ENCODE measurements around the gene LGALS4.
"Not testable (repeated sequence)": the region's sequence is repeated elsewhere in the genome, so short reads cannot be mapped to it uniquely, and the experiment has no call there.

LGALS4 gene

DNA sequence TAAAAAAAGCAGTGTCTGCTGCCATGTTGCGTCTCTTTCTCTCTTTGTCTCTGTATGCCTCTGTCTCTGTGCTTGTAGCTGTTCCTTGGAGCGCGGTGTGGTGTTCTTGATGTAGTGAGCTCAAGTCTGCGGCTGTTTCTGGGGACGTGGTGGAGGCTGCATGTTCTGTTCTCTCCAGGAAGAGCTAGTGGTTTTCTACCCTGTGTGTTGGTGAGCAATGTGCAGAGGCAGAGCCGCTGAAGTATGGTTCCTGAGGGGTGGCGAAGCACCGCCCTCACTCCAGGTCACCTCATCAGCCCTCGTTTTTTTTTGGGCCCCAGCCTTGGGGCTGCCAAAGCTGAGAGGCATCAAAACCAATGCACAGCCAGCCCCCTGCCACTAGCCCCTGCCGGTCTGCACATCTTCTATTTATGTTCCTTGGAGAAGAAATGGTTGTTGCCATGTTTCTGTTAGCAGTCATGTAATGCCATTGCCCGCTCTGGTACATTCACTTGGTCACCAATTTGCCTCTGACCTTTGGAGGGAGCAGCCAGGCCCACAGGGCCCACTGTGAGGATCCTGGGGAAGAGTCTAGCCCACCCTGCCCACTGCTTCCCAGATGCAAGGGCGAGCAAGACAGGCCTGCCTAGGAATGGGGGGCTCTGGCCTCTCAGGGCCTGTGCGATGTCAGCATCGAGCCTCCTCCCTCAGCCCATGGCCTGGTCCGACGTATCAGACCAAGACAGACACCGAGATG lies 29.9 kb upstream of the LGALS4 start:
- no peak for DNase-seq (ENCODE audit: low read depth)

- no peak for DNase-seq (ENCODE audit: low read depth)
Measured at GRCh38 chr19:38841787-38842438, 29.2 kb upstream of the LGALS4 start.

DNA sequence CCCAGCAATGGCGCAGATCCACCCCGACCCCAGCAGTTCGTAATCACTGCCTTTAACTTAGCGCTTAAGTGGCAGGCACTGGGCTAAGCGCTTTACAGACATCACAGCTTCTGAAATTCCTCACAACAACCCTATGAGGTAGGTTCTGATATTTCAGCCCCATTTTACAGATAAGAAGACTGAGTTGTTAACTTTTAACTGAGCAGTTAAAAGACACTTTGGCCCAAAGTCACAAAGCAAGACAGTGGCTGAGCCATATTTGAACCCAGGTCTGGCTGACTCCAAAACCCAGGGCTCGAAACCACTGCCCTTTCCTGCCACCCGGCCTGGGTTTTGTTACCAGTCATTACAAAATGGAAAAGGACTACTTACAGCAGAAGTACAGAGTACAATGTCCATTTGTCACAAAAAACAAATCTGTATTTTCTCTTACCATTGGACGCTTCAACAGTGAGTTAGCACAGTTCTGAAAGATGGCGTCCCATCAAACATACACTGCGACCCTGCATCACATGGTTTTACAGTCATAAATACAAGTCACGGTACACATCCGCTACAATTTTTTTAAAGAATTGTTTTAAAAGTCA lies 28.5 kb upstream of the LGALS4 start:
- no peak for DNase-seq (ENCODE audit: low read depth)

- no peak for DNase-seq (ENCODE audit: low read depth)
Measured at GRCh38 chr19:38840583-38840968, 27.8 kb upstream of the LGALS4 start.

- peak; percentile 52 for DNase-seq (ENCODE audit: low read depth)
Measured at GRCh38 chr19:38839816-38840582, 27.3 kb upstream of the LGALS4 start.

DNA sequence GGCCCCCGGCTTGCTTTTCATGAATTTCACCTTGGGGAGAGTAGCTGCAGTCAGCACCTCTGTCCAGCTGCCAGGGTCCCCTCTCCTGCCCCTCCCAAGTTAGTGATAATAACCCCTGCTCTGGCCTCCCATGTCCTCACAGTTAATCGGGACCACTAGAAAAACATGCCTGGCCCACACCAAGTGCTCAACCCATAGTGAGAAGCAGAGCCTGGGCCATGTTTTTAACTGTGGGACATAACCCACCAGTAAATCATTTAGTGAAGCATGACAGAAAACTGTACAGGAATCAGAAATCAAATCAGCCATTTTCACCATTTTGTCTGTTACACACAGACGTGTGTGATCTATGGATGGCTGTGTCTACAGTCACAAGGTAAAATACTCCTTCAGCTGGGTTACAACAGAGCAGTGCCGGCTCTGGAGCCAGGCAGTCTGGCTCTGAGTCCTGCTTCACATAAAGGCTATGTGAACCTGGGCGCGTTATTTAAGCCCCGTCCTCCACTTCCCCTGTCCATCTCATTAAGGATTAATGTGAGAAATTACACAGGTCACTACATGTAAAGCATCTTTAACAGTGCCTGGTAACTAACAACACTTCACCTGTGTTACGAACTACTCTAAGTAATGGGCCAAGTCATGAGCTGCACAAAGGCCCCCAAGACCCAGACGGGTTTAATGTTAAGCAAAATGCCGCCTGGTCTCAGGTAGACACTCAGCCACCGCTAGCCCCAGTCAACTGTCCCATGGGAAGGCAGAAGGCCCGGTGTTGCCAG lies 26.4 kb upstream of the LGALS4 start:
- no peak for DNase-seq (ENCODE audit: low read depth)

DNA sequence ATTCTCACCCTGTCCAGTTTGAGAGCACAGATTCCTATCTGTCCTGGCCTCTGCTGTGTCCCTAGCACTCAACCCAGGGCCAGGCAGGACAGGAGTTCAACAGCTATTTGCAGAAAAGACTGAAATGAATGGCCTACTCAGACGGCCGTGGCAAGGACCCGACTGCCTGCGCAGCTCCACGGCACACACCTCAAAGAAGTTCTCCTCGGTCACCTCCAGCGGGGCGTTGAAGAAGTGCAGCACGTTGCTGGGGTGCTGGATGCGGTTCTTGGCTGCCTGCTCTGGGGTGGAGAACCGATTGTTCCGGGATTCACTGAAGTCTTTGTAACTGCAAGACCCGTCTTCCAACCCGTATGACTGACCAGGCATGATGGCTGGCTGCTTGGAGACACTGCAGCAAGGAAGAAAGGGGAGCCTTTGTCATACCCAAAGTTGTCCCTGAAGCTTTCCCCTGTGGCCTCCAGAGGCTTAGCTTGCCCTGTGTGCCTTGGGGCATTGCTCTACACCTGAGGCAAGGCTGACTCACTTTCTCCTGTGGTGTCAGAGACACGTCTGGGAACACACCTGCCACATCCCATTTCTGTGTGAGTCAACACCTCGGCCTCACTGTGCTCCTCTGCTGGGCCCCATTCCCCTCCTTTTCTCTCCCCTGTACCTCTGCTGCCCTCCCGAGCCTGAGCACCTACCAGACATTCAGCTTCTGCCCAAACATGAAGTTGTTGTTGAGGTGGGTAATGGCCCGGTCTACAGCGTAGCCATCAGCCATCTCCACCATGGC lies 25.7 kb upstream of the LGALS4 start:
- DNase-seq (ENCODE audit: low read depth) = peak; percentile 54

DNA sequence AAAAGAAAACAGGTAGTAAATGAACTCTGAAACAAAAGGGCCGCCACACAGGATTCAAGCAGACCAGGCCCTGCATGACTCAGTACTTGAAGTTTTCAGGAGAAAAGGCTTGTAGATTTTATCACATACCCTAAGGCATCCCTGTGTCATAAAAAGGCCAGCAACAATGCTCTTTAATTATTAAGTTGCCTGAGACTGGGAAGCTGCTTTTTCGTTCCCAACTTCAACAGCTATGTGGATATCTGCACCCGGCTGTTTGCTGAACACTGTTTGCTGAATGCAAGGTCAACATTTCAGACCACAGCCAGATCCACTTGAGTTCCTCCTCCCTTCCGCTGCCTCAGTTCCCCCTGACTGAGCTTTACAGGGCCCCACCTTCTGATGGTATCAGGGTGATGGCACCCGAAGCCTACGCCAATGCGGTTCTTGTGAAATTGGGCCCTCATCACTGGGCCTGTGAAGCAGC lies 24.9 kb upstream of the LGALS4 start:
- DNase-seq (ENCODE audit: low read depth) = peak; percentile 91

DNA sequence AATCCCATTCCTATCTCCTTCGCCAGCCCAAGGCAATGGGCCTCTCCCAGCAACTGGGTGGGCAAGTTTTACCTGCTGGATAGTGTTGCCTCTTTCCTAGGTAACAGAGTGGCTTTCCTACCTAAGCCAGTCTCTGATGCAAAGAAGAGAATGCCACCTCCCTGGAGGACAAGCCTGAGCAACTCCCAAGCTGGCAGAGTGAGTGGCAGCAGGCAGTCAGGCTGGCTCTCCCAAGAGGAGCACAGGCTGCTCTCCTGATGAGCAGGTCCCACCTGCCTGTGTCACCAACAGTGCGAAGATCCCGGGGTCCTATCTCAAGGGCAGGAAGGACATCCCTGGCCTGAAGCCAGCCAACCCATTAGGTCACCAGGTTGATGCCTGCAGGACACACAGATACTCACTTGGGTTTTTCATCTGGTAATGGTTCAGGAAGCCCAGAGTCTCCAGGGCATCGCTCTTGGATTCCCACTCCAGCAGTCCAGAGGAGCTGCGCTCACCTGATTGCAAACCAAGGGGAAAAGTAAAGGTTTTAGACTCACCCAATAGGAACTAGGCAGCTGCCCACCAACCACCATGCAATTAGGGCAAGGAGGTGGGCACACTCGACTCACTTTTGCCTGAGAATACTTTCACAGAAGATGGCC lies 24.4 kb upstream of the LGALS4 start:
- DNase-seq (ENCODE audit: low read depth) = no peak

DNA sequence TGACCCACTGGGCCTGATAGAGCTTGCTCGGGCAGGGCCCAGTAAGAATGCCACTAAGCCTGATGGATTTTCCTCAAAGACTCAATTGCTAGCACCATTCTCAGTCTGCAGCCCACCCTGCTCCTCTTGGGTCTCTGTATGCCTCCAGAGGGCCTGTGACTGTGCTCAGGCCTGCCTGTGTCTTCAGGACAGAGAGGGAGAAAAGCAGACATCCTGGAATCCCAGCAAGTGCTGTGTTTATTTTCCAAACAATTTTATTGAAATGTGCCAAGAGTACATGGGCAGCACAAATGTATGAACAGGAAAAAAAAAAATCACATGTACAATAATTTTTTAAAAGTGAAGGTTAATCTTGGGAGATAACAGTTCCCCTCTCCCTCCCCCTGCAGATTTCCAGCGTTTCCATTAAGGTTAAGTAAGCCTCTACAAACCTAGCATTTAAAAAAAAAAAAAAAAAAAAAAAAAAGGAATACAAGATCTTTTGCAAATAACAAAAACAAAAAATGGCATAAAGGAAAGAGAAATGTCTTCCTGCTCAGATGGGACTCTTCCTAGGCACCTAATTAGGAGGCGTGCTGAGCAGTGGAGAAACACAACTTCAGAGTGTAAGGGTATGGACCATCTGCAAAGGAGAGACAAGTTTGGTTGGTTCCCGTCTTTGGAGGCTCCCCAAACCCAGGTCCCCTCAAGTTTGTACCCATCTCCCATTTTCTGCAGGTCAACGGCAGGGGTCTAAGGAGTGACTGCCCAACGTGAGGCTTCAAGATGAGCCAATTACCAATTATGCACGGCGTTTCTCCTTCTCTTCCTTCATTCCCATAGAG lies 23.6 kb upstream of the LGALS4 start:
- DNase-seq (ENCODE audit: low read depth) = no peak

DNA sequence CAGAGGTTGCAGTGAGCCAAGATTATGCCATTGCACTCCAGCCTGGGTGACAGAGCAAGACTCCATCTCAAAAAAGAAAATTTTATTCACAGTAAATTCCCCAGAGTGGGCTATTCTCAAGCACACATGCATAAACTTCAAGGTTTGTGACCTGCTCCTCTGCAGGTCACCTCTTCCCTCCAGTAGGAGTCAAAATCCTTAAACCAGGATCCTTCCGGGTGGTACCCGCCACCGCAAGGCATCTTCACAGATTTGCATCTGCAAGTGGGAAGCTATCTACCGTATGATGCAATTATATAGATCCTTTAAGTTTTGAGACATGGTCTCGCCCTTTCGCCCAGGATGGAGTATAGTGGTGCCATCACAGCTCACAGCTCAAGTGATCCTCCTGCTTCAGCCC lies 21.8 kb upstream of the LGALS4 start:
- DNase-seq (ENCODE audit: low read depth) = no peak

DNA sequence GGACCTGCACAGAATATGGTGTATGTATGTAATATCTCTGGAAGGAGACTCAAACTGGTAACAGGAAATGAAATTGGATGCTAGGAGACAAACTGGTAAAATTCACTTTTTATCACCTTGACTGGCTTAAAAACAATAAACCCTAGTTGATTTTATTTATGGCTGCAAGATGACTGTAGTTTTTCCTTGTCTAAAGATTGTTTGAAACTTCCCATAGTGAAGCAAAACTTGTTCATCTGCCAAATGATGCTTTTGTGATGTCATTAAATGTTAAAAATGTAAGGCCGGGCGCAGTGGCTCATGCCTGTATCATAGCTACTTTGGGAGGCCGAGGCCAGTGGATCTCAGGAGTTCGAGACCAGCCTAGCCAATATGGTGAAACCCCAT lies 21.4 kb upstream of the LGALS4 start:
- DNase-seq (ENCODE audit: low read depth) = no peak

DNA sequence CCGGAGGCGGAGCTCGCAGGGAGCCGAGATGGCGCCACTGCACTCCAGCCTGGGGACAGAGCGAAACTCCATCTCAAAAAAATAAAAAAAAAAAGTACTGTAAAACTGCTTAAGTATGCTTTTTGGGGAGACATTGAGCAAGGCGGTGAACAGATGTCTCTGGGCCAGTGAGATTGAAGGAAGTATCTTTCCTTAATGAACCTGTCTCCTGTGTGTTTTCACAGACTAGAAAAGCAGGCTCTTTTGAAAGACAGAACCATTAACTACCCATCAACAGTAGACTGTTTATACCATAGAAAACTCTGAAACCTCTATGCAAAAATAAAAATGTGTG lies 20.3 kb upstream of the LGALS4 start:
- no peak for DNase-seq (ENCODE audit: low read depth)

- DNase-seq (ENCODE audit: low read depth) = peak; percentile 98
Measured at GRCh38 chr19:38831142-38831605, 18.4 kb upstream of the LGALS4 start.

- DNase-seq (ENCODE audit: low read depth) = peak; percentile 74
Measured at GRCh38 chr19:38830039-38830733, 17.4 kb upstream of the LGALS4 start.

DNA sequence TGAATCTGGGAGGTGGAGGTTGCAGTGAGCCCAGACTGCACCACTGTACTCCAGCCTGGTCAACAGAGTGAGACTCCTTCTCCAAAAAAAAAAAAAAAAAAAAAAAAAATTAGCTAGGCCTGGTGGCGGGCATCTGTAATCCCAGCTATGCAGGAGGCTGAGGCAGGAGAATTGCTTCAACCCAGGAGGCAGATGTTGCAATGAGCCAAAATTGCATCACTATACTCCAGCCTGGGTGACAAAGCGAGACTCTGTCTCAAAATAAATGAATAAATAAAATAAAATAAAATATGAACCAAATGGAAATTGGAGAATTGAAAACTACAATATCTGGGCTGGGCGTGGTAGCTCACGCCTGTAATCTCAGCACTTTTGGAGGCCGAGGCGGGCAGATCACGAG lies 16.5 kb upstream of the LGALS4 start:
- DNase-seq (ENCODE audit: low read depth) = not testable (repeated sequence)

GRCh38 chr19:38826856-38827551 lies 14.3 kb upstream of the LGALS4 start:
- DNase-seq (ENCODE audit: low read depth) = no peak

- DNase-seq (ENCODE audit: low read depth) = not testable (repeated sequence)
Measured at GRCh38 chr19:38825936-38826335, 13.2 kb upstream of the LGALS4 start.

Measured in ELR (cell line).